Liver (tissue), 9 donors: ENCODE results near the gene SZT2. TPM values are rescaled to one million over a fixed set of nuclear protein-coding genes. Genes with fewer than 3 reads are reported as not detected.

Experiments used
- DNase-seq: peaks from one replicate; pipeline ENCODE4 v3.0.0-alpha.2; 2017; ENCODE audit warnings: low spot score
- H3K27ac ChIP-seq, 2 donors: one replicate each; pipeline ENCODE4 v1.7.0; 2013; ENCODE audit warnings: inconsistent platforms in 2 of 2, low read length in 2 of 2, control low read depth in 1 of 2, low read depth in 1 of 2, mild to moderate bottlenecking in 1 of 2
- H3K27me3 ChIP-seq, 4 donors: one replicate each; pipeline versions ENCODE4 v1.6.1 to v1.7.0; 2013; ENCODE audit warnings: low read length in 3 of 4, inconsistent platforms in 1 of 4, mild to moderate bottlenecking in 1 of 4, moderate library complexity in 1 of 4; ENCODE audit not compliant: control insufficient read depth in 4 of 4, insufficient read depth in 4 of 4
- H3K36me3 ChIP-seq, 4 donors: one replicate each; pipeline versions ENCODE4 v1.6.1 to v1.7.0; 2013; ENCODE audit warnings: low read length in 3 of 4, mild to moderate bottlenecking in 3 of 4, low read depth in 1 of 4, moderate library complexity in 1 of 4; ENCODE audit not compliant: control insufficient read depth in 4 of 4, insufficient read depth in 3 of 4
- H3K4me1 ChIP-seq, 4 donors: one replicate each; pipeline versions ENCODE4 v1.6.1 to v1.7.0; 2013; ENCODE audit warnings: low read length in 3 of 4, mild to moderate bottlenecking in 3 of 4, moderate library complexity in 1 of 4; ENCODE audit not compliant: control insufficient read depth in 4 of 4, insufficient read depth in 4 of 4
- H3K4me3 ChIP-seq, 3 donors: one replicate each; pipeline versions ENCODE4 v1.6.1 to v1.7.0; 2013; ENCODE audit warnings: low read length in 3 of 3, control low read depth in 1 of 3, low read depth in 1 of 3, mild to moderate bottlenecking in 1 of 3
- H3K9ac ChIP-seq, 2 donors: one replicate each; pipeline ENCODE4 v1.7.0; 2013; ENCODE audit warnings: low read length in 2 of 2, mild to moderate bottlenecking in 2 of 2, moderate library complexity in 2 of 2, control low read depth in 1 of 2, low read depth in 1 of 2
- H3K9me3 ChIP-seq, 4 donors: one replicate each; pipeline versions ENCODE4 v1.6.1 to v1.7.0; 2013; ENCODE audit warnings: low read length in 3 of 4; ENCODE audit not compliant: control insufficient read depth in 4 of 4
- ATF3 ChIP-seq: IDR thresholded peaks from 2 replicates; pipeline ENCODE4 v1.6.1; 2016; ENCODE audit warnings: antibody characterized with exemption
- CTCF ChIP-seq: fragments of 150-350 bp; IDR thresholded peaks from 2 replicates; pipeline ENCODE4 v1.5.1; 2017; ENCODE audit warnings: improper control_type of control experiment, low read depth, low read length; ENCODE audit not compliant: missing input control
- EGR1 ChIP-seq, 2 donors: IDR thresholded peaks; 2 replicates each; pipeline ENCODE4 v1.6.1; 2016 to 2018; ENCODE audit warnings: antibody characterized with exemption in 2 of 2, low read depth in 2 of 2
- FOXA1 ChIP-seq: IDR thresholded peaks from 2 replicates; pipeline ENCODE4 v1.6.1; 2016; ENCODE audit warnings: antibody characterized with exemption
- FOXA2 ChIP-seq: IDR thresholded peaks from 2 replicates; pipeline ENCODE4 v1.6.1; 2016; ENCODE audit warnings: antibody characterized with exemption
- GABPA ChIP-seq, 2 donors: IDR thresholded peaks in 1 of 2; conservative IDR thresholded peaks in 1 of 2; 2 replicates each; pipeline ENCODE4 v1.6.1; 2016; ENCODE audit warnings: antibody characterized with exemption in 2 of 2, mild to moderate bottlenecking in 1 of 2, moderate library complexity in 1 of 2
- HNF4A ChIP-seq, 2 donors: conservative IDR thresholded peaks; 2 replicates each; pipeline ENCODE4 v1.6.1; 2016; ENCODE audit warnings: antibody characterized with exemption in 2 of 2, mild to moderate bottlenecking in 2 of 2
- HNF4G ChIP-seq: IDR thresholded peaks from 2 replicates; pipeline ENCODE4 v1.6.1; 2016; ENCODE audit warnings: antibody characterized with exemption
- MAX ChIP-seq: IDR thresholded peaks from 2 replicates; pipeline ENCODE4 v1.6.1; 2016; ENCODE audit warnings: antibody characterized with exemption
- NR2F2 ChIP-seq: IDR thresholded peaks from 2 replicates; pipeline ENCODE4 v1.6.1; 2016; ENCODE audit warnings: antibody characterized with exemption
- RAD21 ChIP-seq, 2 donors: IDR thresholded peaks; 2 replicates each; pipeline ENCODE4 v1.6.1; 2016; ENCODE audit warnings: antibody characterized with exemption in 2 of 2, mild to moderate bottlenecking in 2 of 2
- REST ChIP-seq: IDR thresholded peaks from 2 replicates; pipeline ENCODE4 v1.6.1; 2016; ENCODE audit warnings: antibody characterized with exemption, mild to moderate bottlenecking
- RXRA ChIP-seq, 2 donors: IDR thresholded peaks; 2 replicates each; pipeline ENCODE4 v1.6.1; 2017 to 2018; ENCODE audit warnings: antibody characterized with exemption in 2 of 2, mild to moderate bottlenecking in 1 of 2
- SP1 ChIP-seq: IDR thresholded peaks from 2 replicates; pipeline ENCODE4 v1.6.1; 2018; ENCODE audit warnings: antibody characterized with exemption, mild to moderate bottlenecking
- TAF1 ChIP-seq: conservative IDR thresholded peaks from 2 replicates; pipeline ENCODE4 v1.6.1; 2016; ENCODE audit warnings: antibody characterized with exemption, mild to moderate bottlenecking
- YY1 ChIP-seq: IDR thresholded peaks from 2 replicates; pipeline ENCODE4 v1.6.1; 2016; ENCODE audit warnings: antibody characterized with exemption, mild to moderate bottlenecking
- ZBTB33 ChIP-seq: IDR thresholded peaks from 2 replicates; pipeline ENCODE4 v1.6.1; 2016; ENCODE audit warnings: antibody characterized with exemption
- WGBS: extraction: QIAGEN DNeasy Blood & Tissue Kit; methylation state at CpG from one replicate; pipeline ENCODE4 v1.1.7; 2013; 5-methylcytosine and 5-hydroxymethylcytosine counted together
- polyA plus RNA-seq, 2 donors: library from polyadenylated mRNA; stranded (reverse) in 1 of 2; unstranded in 1 of 2; fragments of 200-250 nt in 1 of 2; fragments of >200 nt in 1 of 2; fragmentation: Nextera tagmentation in 1 of 2; extraction: Ambion mirVana in 1 of 2; gene quantifications; one replicate each; pipeline versions ENCODE4 v1.2.1 to v1.2.3, GENCODE V29; 2013 to 2015
- total RNA-seq, 2 donors: library from RNA; depleted of rRNA; stranded (reverse); fragments of >200 nt; gene quantifications; one replicate each; pipeline ENCODE4 v1.2.3, GENCODE V29; 2014
- donor health status: healthy.
- donor health status: healthy.
- donor health status: healthy.
- donor health status: healthy.
- donor health status: healthy.

The SZT2 gene
- total and polyA plus RNA-seq, 4 donors, result 4.8 to 31.0 (median 11.9) TPM

- WGBS, result 24% methylated on average over 22 of the region's 22 CpGs
- no peaks in the 10 kb centered on the region for H3K9me3 ChIP-seq
- TF ChIP-seq FOXA1 (no peak), TAF1 (no peak), HNF4G (no peak), HNF4A (conservative IDR thresholded peaks at IDR 0.05) (no peak), EGR1 (IDR thresholded peaks at IDR 0.05; ENCODE audit: low read depth in 2 of 2) (no peak), FOXA2 (no peak), ZBTB33 (no peak), GABPA (IDR thresholded peaks at IDR 0.05 in 1 of 2, conservative IDR thresholded peaks at IDR 0.05 in 1 of 2) (no peak), SP1 (no peak), RAD21 (IDR thresholded peaks at IDR 0.05) (no peak), CTCF (no peak), NR2F2 (no peak), MAX (no peak)
- peak overlapping the region in 1 of 2 donors; percentile 29 for H3K9ac ChIP-seq
- no peaks in the 10 kb centered on the region for H3K27me3 ChIP-seq
- no peaks in the 10 kb centered on the region for H3K36me3 ChIP-seq
- peak overlapping the region; percentile 7 to 62 (median 60) for H3K4me3 ChIP-seq
- DNase-seq, result no peak
- H3K4me1 ChIP-seq, result peaks cover 0 to 24% (median 14%) of the 10 kb centered on the region in 4 donors
- peak overlapping the region; percentile 82 to 89 for H3K27ac ChIP-seq
Observed at GRCh38 chr1:43348343-43348808, 41.3 kb upstream of the SZT2 start.

- no peaks in the 10 kb centered on the region for H3K9me3 ChIP-seq
- DNase-seq, result peak; percentile 82
- peak overlapping the region; percentile 60 to 63 (median 62) for H3K4me3 ChIP-seq
- H3K27me3 ChIP-seq, result no peaks in the 10 kb centered on the region
- 9% methylated on average over 72 of the region's 72 CpGs for WGBS
- peak overlapping the region; percentile 82 to 89 for H3K27ac ChIP-seq
- TF ChIP-seq HNF4A (conservative IDR thresholded peaks at IDR 0.05) (peak; percentile 10 to 17), EGR1 (IDR thresholded peaks at IDR 0.05; ENCODE audit: low read depth in 2 of 2) (no peak), TAF1 (no peak), CTCF (no peak), HNF4G (no peak), REST (peak; percentile 38), NR2F2 (no peak), FOXA1 (no peak), ATF3 (no peak), YY1 (peak; percentile 26), RAD21 (IDR thresholded peaks at IDR 0.05) (peak in 1 of 2 donors; percentile 44), SP1 (peak; percentile 75), MAX (no peak), RXRA (IDR thresholded peaks at IDR 0.05) (peak; percentile 26 to 69), GABPA (IDR thresholded peaks at IDR 0.05 in 1 of 2, conservative IDR thresholded peaks at IDR 0.05 in 1 of 2) (peak in 1 of 2 donors; percentile 24)
- peak overlapping the region; percentile 29 to 48 for H3K9ac ChIP-seq
- H3K36me3 ChIP-seq, result no peaks in the 10 kb centered on the region
- peaks cover 0 to 22% (median 14%) of the 10 kb centered on the region in 4 donors for H3K4me1 ChIP-seq
Observed at GRCh38 chr1:43348809-43349593, 40.7 kb upstream of the SZT2 start.
